H1 (cell line): ENCODE results near the gene CDKN3. TPM values are rescaled to one million over a fixed set of nuclear protein-coding genes. Genes with fewer than 3 reads are reported as not detected.

ENCODE experiments used
- BACH1 ChIP-seq: IDR thresholded peaks from 2 replicates; pipeline ENCODE4 v1.6.1; 2012; ENCODE audit warnings: low read length, improper control_type of control experiment
- BCL11A ChIP-seq, 2 experiments: IDR thresholded peaks; one replicate each; pipeline ENCODE4 v1.6.1; 2011; ENCODE audit warnings: low read depth in 2 of 2, low read length in 2 of 2, mild to moderate bottlenecking in 2 of 2
- CEBPB ChIP-seq: IDR thresholded peaks from 2 replicates; pipeline ENCODE4 v1.6.1; 2012; ENCODE audit warnings: low read depth, low read length
- HDAC6 ChIP-seq: IDR thresholded peaks from one replicate; pipeline ENCODE4 v1.7.1; 2012; ENCODE audit warnings: low read depth, mild to moderate bottlenecking, inconsistent platforms, low read length, moderate library complexity
- NANOG ChIP-seq: IDR thresholded peaks from 2 replicates; pipeline ENCODE4 v1.6.1; 2011; ENCODE audit warnings: low read length, low read depth, mild to moderate bottlenecking, inconsistent platforms; ENCODE audit not compliant: insufficient read depth, poor library complexity, severe bottlenecking
- RNF2 ChIP-seq: fragments of 200-900, 300-1000 bp; sonication (generic); IDR thresholded peaks from 2 replicates; pipeline ENCODE4 v1.7.1; 2016; ENCODE audit warnings: borderline replicate concordance, low read depth, mild to moderate bottlenecking, antibody characterized with exemption, low read length; ENCODE audit not compliant: poor library complexity, severe bottlenecking; ENCODE audit errors: missing control alignments
- SIN3A ChIP-seq, 2 experiments: IDR thresholded peaks in 1 of 2; conservative IDR thresholded peaks in 1 of 2; 2 replicates each; pipeline ENCODE4 v1.6.1; 2011 to 2012; ENCODE audit warnings: low read length in 2 of 2, improper control_type of control experiment in 1 of 2, low read depth in 1 of 2, mild to moderate bottlenecking in 1 of 2
- polyA plus RNA-seq, 7 experiments: library from polyadenylated mRNA; depleted of rRNA in 3 of 7; stranded (reverse) in 5 of 7; unstranded in 2 of 7; fragments of >200 nt in 5 of 7; fragments of 200-250 nt in 2 of 7; gene quantifications; 1 replicate in 5 of 7; 2 replicates in 1 of 7; 4 replicates in 1 of 7; pipeline versions ENCODE4 v1.2.1 to v1.2.3, GENCODE V29; 2011 to 2013; ENCODE audit warnings: missing spikeins in 2 of 7, mixed read lengths in 2 of 7
- total RNA-seq: library from RNA; stranded (reverse); fragmentation: NEBNext Ultra II Directional; extraction: Animal tissue kit (Norgen Biotek cat#: 25700); gene quantifications from 2 replicates; pipeline ENCODE4 v1.2.1, GENCODE V29; 2021
- TF ChIP-seq, protein P1 (sequence below): fragments of 300-600 bp; sonication (generic); IDR thresholded peaks from 2 replicates; pipeline ENCODE4 v1.7.1; 2012; ENCODE audit warnings: low read length, moderate library complexity, mild to moderate bottlenecking, inconsistent platforms; ENCODE audit not compliant: insufficient replicate concordance
- TF ChIP-seq, protein P2 (sequence below): IDR thresholded peaks from 2 replicates; pipeline ENCODE4 v1.6.1; 2012; ENCODE audit warnings: low read length, inconsistent platforms

CDKN3 gene
- total and polyA plus RNA-seq, 2 of the 8 experiments (the other 6 are each of a cell fraction or from before 2014, with no cell fraction given), result 43.5 to 48.3 TPM

DNA sequence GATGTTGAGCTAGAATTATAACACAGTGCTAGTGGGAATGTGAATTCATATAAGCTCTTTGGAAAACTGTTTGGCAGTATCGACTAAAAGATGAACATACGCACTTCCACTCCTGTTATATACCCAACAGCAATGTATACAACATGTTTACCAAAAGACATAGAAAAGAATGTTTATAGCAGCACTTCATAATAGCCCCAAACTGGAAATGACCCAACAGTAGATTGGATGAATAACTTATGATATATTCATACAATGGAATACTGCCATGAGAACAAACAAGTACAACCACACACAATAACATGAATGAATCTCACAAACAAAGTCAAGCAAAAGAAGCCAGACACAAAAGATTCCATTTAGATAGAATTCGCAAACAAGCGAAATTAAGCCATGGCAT, 28.5 kb upstream of the CDKN3 start (continued):
- TF ChIP-seq, protein P1, sequence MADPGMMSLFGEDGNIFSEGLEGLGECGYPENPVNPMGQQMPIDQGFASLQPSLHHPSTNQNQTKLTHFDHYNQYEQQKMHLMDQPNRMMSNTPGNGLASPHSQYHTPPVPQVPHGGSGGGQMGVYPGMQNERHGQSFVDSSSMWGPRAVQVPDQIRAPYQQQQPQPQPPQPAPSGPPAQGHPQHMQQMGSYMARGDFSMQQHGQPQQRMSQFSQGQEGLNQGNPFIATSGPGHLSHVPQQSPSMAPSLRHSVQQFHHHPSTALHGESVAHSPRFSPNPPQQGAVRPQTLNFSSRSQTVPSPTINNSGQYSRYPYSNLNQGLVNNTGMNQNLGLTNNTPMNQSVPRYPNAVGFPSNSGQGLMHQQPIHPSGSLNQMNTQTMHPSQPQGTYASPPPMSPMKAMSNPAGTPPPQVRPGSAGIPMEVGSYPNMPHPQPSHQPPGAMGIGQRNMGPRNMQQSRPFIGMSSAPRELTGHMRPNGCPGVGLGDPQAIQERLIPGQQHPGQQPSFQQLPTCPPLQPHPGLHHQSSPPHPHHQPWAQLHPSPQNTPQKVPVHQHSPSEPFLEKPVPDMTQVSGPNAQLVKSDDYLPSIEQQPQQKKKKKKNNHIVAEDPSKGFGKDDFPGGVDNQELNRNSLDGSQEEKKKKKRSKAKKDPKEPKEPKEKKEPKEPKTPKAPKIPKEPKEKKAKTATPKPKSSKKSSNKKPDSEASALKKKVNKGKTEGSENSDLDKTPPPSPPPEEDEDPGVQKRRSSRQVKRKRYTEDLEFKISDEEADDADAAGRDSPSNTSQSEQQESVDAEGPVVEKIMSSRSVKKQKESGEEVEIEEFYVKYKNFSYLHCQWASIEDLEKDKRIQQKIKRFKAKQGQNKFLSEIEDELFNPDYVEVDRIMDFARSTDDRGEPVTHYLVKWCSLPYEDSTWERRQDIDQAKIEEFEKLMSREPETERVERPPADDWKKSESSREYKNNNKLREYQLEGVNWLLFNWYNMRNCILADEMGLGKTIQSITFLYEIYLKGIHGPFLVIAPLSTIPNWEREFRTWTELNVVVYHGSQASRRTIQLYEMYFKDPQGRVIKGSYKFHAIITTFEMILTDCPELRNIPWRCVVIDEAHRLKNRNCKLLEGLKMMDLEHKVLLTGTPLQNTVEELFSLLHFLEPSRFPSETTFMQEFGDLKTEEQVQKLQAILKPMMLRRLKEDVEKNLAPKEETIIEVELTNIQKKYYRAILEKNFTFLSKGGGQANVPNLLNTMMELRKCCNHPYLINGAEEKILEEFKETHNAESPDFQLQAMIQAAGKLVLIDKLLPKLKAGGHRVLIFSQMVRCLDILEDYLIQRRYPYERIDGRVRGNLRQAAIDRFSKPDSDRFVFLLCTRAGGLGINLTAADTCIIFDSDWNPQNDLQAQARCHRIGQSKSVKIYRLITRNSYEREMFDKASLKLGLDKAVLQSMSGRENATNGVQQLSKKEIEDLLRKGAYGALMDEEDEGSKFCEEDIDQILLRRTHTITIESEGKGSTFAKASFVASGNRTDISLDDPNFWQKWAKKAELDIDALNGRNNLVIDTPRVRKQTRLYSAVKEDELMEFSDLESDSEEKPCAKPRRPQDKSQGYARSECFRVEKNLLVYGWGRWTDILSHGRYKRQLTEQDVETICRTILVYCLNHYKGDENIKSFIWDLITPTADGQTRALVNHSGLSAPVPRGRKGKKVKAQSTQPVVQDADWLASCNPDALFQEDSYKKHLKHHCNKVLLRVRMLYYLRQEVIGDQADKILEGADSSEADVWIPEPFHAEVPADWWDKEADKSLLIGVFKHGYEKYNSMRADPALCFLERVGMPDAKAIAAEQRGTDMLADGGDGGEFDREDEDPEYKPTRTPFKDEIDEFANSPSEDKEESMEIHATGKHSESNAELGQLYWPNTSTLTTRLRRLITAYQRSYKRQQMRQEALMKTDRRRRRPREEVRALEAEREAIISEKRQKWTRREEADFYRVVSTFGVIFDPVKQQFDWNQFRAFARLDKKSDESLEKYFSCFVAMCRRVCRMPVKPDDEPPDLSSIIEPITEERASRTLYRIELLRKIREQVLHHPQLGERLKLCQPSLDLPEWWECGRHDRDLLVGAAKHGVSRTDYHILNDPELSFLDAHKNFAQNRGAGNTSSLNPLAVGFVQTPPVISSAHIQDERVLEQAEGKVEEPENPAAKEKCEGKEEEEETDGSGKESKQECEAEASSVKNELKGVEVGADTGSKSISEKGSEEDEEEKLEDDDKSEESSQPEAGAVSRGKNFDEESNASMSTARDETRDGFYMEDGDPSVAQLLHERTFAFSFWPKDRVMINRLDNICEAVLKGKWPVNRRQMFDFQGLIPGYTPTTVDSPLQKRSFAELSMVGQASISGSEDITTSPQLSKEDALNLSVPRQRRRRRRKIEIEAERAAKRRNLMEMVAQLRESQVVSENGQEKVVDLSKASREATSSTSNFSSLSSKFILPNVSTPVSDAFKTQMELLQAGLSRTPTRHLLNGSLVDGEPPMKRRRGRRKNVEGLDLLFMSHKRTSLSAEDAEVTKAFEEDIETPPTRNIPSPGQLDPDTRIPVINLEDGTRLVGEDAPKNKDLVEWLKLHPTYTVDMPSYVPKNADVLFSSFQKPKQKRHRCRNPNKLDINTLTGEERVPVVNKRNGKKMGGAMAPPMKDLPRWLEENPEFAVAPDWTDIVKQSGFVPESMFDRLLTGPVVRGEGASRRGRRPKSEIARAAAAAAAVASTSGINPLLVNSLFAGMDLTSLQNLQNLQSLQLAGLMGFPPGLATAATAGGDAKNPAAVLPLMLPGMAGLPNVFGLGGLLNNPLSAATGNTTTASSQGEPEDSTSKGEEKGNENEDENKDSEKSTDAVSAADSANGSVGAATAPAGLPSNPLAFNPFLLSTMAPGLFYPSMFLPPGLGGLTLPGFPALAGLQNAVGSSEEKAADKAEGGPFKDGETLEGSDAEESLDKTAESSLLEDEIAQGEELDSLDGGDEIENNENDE, result no peak
- TF ChIP-seq BACH1, result no peak
- TF ChIP-seq HDAC6, result no peak
- TF ChIP-seq BCL11A (IDR thresholded peaks at IDR 0.05; ENCODE audit: low read depth in 2 of 2, low read length in 2 of 2), result no peak
- no peak for TF ChIP-seq SIN3A (conservative IDR thresholded peaks at IDR 0.05 in 1 of 2, IDR thresholded peaks at IDR 0.05 in 1 of 2; ENCODE audit: low read depth in 1 of 2, low read length in 2 of 2)
- TF ChIP-seq NANOG, result no peak
- TF ChIP-seq RNF2, result no peak
- TF ChIP-seq CEBPB, result no peak
- TF ChIP-seq, protein P2, sequence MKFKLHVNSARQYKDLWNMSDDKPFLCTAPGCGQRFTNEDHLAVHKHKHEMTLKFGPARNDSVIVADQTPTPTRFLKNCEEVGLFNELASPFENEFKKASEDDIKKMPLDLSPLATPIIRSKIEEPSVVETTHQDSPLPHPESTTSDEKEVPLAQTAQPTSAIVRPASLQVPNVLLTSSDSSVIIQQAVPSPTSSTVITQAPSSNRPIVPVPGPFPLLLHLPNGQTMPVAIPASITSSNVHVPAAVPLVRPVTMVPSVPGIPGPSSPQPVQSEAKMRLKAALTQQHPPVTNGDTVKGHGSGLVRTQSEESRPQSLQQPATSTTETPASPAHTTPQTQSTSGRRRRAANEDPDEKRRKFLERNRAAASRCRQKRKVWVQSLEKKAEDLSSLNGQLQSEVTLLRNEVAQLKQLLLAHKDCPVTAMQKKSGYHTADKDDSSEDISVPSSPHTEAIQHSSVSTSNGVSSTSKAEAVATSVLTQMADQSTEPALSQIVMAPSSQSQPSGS, result no peak
